ENCODE results near the gene FKBP2.

Gene FKBP2

DNA sequence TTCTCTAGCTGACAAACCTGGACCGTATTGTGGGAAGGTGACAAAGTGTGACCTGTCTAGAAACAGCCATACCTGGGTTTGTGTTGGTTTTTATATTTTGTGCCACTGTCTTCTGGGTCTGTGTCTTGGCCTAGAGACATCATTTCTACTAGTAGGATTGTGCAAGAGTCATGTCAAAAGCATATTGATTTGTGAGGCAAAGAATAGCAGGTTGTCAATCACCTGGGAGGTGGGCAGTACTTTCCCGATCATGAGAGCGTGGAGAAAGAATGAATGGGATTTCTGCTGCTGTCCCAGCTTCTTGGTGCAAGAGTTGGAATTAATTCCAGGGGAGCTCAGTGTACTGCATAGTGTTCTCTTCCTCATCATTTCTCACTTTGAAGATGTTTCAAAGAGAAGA is 39.4 kb upstream of the FKBP2 start:
- DNase-seq (ENCODE audit: low read depth in 1 of 2, low spot score in 1 of 2): no peak
- Histone ChIP-seq H3K4me3 (replicated peaks; ENCODE audit: insufficient read depth, low read length) (no peak overlapping the region), H3K27me3 (ENCODE audit: insufficient read depth, poor library complexity, severe bottlenecking) (no peaks in the 10 kb centered on the region), H3K27ac (replicated peaks) (no peak overlapping the region)
- no peak for TF ChIP-seq POLR2AphosphoS5 (IDR thresholded peaks at IDR 0.05; ENCODE audit: low read depth)
- no peak for TF ChIP-seq GABPA (IDR thresholded peaks at IDR 0.05; ENCODE audit: low read depth)
- TF ChIP-seq, protein P1, sequence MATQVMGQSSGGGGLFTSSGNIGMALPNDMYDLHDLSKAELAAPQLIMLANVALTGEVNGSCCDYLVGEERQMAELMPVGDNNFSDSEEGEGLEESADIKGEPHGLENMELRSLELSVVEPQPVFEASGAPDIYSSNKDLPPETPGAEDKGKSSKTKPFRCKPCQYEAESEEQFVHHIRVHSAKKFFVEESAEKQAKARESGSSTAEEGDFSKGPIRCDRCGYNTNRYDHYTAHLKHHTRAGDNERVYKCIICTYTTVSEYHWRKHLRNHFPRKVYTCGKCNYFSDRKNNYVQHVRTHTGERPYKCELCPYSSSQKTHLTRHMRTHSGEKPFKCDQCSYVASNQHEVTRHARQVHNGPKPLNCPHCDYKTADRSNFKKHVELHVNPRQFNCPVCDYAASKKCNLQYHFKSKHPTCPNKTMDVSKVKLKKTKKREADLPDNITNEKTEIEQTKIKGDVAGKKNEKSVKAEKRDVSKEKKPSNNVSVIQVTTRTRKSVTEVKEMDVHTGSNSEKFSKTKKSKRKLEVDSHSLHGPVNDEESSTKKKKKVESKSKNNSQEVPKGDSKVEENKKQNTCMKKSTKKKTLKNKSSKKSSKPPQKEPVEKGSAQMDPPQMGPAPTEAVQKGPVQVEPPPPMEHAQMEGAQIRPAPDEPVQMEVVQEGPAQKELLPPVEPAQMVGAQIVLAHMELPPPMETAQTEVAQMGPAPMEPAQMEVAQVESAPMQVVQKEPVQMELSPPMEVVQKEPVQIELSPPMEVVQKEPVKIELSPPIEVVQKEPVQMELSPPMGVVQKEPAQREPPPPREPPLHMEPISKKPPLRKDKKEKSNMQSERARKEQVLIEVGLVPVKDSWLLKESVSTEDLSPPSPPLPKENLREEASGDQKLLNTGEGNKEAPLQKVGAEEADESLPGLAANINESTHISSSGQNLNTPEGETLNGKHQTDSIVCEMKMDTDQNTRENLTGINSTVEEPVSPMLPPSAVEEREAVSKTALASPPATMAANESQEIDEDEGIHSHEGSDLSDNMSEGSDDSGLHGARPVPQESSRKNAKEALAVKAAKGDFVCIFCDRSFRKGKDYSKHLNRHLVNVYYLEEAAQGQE (IDR thresholded peaks at IDR 0.05; ENCODE audit: insufficient replicate concordance, low read depth): no peak
- TF ChIP-seq, protein P2, sequence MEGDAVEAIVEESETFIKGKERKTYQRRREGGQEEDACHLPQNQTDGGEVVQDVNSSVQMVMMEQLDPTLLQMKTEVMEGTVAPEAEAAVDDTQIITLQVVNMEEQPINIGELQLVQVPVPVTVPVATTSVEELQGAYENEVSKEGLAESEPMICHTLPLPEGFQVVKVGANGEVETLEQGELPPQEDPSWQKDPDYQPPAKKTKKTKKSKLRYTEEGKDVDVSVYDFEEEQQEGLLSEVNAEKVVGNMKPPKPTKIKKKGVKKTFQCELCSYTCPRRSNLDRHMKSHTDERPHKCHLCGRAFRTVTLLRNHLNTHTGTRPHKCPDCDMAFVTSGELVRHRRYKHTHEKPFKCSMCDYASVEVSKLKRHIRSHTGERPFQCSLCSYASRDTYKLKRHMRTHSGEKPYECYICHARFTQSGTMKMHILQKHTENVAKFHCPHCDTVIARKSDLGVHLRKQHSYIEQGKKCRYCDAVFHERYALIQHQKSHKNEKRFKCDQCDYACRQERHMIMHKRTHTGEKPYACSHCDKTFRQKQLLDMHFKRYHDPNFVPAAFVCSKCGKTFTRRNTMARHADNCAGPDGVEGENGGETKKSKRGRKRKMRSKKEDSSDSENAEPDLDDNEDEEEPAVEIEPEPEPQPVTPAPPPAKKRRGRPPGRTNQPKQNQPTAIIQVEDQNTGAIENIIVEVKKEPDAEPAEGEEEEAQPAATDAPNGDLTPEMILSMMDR (IDR thresholded peaks at IDR 0.05; ENCODE audit: insufficient read depth, low read length): no peak
- no peak for TF ChIP-seq SPI1 (IDR thresholded peaks at IDR 0.05; ENCODE audit: borderline replicate concordance, low read depth)

DNA sequence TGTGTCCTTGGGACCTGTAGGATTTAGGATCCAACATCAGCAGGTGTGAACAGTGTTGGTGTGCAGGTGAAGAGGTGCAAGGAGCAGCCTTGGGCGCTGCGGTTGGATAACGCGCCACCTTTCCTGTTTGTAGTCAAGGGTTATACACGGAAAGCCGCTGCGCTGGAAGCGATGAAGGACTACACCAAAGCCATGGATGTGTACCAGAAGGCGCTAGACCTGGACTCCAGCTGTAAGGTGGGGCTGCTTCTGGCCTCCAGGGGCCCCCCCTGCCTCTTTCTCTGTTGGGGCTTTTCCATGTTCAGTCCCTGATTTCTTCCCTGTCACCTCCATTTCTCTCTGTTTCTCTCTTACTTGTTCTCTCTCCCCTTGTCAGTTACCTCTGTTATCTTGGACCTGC is 37.9 kb upstream of the FKBP2 start:
- no peaks in the 10 kb centered on the region for H3K27me3 ChIP-seq (ENCODE audit: insufficient read depth, poor library complexity, severe bottlenecking)
- TF ChIP-seq SPI1 (IDR thresholded peaks at IDR 0.05; ENCODE audit: borderline replicate concordance, low read depth) (no peak), GABPA (IDR thresholded peaks at IDR 0.05; ENCODE audit: low read depth) (no peak), POLR2AphosphoS5 (IDR thresholded peaks at IDR 0.05; ENCODE audit: low read depth) (no peak)
- TF ChIP-seq, protein P2 (IDR thresholded peaks at IDR 0.05; ENCODE audit: insufficient read depth, low read length): no peak
- TF ChIP-seq, protein P1 (IDR thresholded peaks at IDR 0.05; ENCODE audit: insufficient replicate concordance, low read depth): no peak
- H3K27ac ChIP-seq (replicated peaks): no peak overlapping the region
- DNase-seq (ENCODE audit: low read depth in 1 of 2, low spot score in 1 of 2): no peak
- no peak overlapping the region for H3K4me3 ChIP-seq (replicated peaks; ENCODE audit: insufficient read depth, low read length)

DNA sequence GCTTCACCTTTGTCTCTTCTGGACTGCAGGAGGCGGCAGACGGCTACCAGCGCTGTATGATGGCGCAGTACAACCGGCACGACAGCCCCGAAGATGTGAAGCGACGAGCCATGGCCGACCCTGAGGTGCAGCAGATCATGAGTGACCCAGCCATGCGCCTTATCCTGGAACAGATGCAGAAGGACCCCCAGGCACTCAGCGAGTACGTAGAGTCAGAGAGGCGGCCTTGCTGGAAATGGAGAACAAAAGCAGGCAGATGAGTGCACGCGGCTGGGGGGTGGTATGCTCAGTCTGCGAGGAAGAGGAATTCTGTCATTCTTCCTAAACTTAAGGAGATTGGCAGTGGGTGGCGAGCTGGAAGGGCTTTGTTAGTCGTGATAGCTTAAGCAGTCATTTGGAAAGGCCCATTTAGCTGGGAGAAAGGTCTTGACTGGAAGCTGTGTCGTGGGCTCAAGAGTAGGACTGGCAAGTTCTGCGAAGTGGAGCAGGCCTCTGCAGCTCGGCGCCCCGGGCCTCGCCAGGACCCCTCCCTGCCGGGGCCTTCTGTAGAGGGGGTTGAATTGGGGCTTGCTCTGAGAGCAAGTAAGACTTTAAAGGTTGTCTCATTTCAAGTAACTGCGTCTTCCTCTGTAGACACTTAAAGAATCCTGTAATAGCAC is 37.3 kb upstream of the FKBP2 start:
- no peak for DNase-seq (ENCODE audit: low read depth in 1 of 2, low spot score in 1 of 2)
- TF ChIP-seq, protein P1 (IDR thresholded peaks at IDR 0.05; ENCODE audit: insufficient replicate concordance, low read depth): no peak
- TF ChIP-seq POLR2AphosphoS5 (IDR thresholded peaks at IDR 0.05; ENCODE audit: low read depth) (no peak), SPI1 (IDR thresholded peaks at IDR 0.05; ENCODE audit: borderline replicate concordance, low read depth) (no peak), GABPA (IDR thresholded peaks at IDR 0.05; ENCODE audit: low read depth) (no peak)
- TF ChIP-seq, protein P2 (IDR thresholded peaks at IDR 0.05; ENCODE audit: insufficient read depth, low read length): no peak
- H3K27ac ChIP-seq (replicated peaks): no peak overlapping the region
- H3K4me3 ChIP-seq (replicated peaks; ENCODE audit: insufficient read depth, low read length): no peak overlapping the region
- no peaks in the 10 kb centered on the region for H3K27me3 ChIP-seq (ENCODE audit: insufficient read depth, poor library complexity, severe bottlenecking)
